Thymus (tissue), 11 donors: ENCODE results near the gene SYNJ2. TPM values are rescaled to one million over a fixed set of nuclear protein-coding genes. Genes with fewer than 3 reads are reported as not detected.

Experiments
- DNase-seq, 9 donors: peaks; one replicate each; pipeline ENCODE4 v3.0.0-alpha.2; 2013; ENCODE audit warnings: low spot score in 9 of 9, low read depth in 6 of 9, missing footprints in 1 of 9
- H3K27ac ChIP-seq, 2 donors: one replicate each; pipeline ENCODE4 v1.5.1; 2013; ENCODE audit warnings: control low read depth in 1 of 2, low read depth in 1 of 2, low read length in 1 of 2, mild to moderate bottlenecking in 1 of 2, moderate library complexity in 1 of 2
- H3K27me3 ChIP-seq, 2 donors: one replicate each; pipeline ENCODE4 v1.5.1; 2013; ENCODE audit warnings: low read length in 1 of 2; ENCODE audit not compliant: control insufficient read depth in 2 of 2, insufficient read depth in 1 of 2
- H3K36me3 ChIP-seq, 2 donors: one replicate each; pipeline ENCODE4 v1.5.1; 2013; ENCODE audit warnings: low read length in 1 of 2, mild to moderate bottlenecking in 1 of 2, moderate library complexity in 1 of 2; ENCODE audit not compliant: control insufficient read depth in 2 of 2, insufficient read depth in 2 of 2
- H3K4me1 ChIP-seq, 2 donors: one replicate each; pipeline ENCODE4 v1.5.1; 2013; ENCODE audit warnings: low read length in 2 of 2; ENCODE audit not compliant: control insufficient read depth in 2 of 2, insufficient read depth in 2 of 2
- H3K4me3 ChIP-seq, 2 donors: one replicate each; pipeline ENCODE4 v1.5.1; 2013; ENCODE audit warnings: low read length in 2 of 2, control low read depth in 1 of 2, mild to moderate bottlenecking in 1 of 2
- H3K9me3 ChIP-seq, 2 donors: one replicate each; pipeline ENCODE4 v1.5.1; 2013; ENCODE audit warnings: low read length in 1 of 2, mild to moderate bottlenecking in 1 of 2; ENCODE audit not compliant: control insufficient read depth in 2 of 2, insufficient read depth in 1 of 2
- WGBS: extraction: QIAGEN DNeasy Blood & Tissue Kit; methylation state at CpG from one replicate; pipeline ENCODE4 v1.1.7; 2013; 5-methylcytosine and 5-hydroxymethylcytosine counted together
- polyA plus RNA-seq: library from polyadenylated mRNA; stranded (reverse); fragments of 200-250 nt; gene quantifications from one replicate; pipeline ENCODE4 v1.2.3, GENCODE V29; 2013
- total RNA-seq: library from RNA; stranded (reverse); fragments of 120-200 nt; gene quantifications from one replicate; pipeline ENCODE4 v1.2.4, GENCODE V29; 2013
- donor health status: healthy.

The SYNJ2 gene
- total and polyA plus RNA-seq, 2 donors, result 5.7 to 8.2 TPM

DNA sequence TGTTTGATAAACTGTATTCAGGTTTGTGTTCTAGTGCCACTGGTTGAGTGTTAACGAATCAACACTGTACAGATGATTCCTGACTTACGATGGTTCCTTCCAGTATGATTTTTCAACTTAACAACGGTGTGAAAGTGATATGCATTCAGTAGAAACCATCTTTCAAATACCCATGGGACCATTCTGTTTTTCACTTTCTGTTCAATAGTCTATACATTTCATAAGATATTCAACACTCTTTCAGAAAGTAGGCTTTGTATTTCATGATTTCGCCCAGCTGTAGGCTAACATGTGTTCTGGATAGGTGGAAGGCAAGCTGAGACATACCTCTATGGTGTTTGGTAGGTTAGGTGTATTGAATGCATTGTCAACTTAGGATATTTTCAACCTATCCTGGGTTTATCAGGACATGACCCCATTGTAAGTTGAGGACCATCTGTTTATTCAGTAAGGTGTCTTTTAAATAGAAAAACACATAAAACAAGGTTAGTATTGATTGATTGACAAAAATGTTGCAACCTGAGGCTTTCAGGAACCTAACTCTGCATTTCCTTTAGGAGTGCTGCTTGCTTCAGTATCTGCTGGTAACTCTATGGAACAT is 32.3 kb downstream of the SYNJ2 start:
- H3K9me3 ChIP-seq, result peaks cover 0 to 3% of the 10 kb centered on the region in 2 donors
- H3K36me3 ChIP-seq, result peaks cover 3 to 9% of the 10 kb centered on the region in 2 donors
- DNase-seq, result no peak
- no peak overlapping the region for H3K27ac ChIP-seq
- WGBS, result 88% methylated on average over 4 of the region's 4 CpGs
- H3K27me3 ChIP-seq, result no peaks in the 10 kb centered on the region
- H3K4me3 ChIP-seq, result no peak overlapping the region
- H3K4me1 ChIP-seq, result peaks cover 14 to 54% of the 10 kb centered on the region in 2 donors

DNA sequence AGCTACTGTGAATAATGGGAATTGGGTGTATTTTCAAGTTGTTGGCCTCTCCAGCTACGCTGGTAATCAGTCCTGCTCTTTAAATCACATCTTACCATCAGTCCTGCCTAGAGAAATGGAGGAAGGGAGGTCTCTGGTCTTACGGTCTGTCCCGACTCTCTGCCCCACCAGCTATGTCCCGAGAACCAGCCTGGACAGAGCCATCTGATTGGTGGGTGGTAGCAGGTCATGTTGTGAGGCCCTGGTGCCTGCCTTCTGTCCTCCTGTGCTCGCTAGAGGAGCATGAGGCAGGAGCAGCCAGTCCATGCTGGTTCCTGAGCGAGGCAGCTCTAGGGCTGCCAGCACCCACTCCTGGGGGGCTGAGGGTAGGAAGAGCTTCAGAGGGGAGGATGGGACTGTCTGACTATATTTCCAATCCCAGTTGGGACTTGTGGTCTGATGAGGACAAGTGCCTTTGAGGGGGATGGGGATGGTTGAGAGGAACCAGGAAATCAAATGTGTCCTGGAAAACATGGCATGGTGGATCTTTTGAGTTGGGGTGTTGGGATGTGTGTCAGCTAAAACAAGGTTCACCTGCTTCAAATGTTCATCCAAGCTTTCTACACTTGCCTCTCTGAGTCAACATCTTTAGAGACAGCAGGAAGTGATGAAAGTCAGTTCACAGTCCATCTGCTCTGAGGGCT is 33.0 kb downstream of the SYNJ2 start:
- no peak overlapping the region for H3K4me3 ChIP-seq
- H3K27me3 ChIP-seq, result no peaks in the 10 kb centered on the region
- peak in 1 of 9 donors; percentile 37 for DNase-seq
- peak overlapping the region in 1 of 2 donors; percentile 15 for H3K27ac ChIP-seq
- no peaks in the 10 kb centered on the region for H3K9me3 ChIP-seq
- peaks cover 6 to 13% of the 10 kb centered on the region in 2 donors for H3K36me3 ChIP-seq
- peaks cover 10 to 53% of the 10 kb centered on the region in 2 donors for H3K4me1 ChIP-seq
- WGBS, result 98% methylated on average over 6 of the region's 6 CpGs

- Histone ChIP-seq H3K4me1 (peaks cover 6 to 48% of the 10 kb centered on the region in 2 donors), H3K4me3 (no peak overlapping the region), H3K36me3 (peaks cover 11 to 17% of the 10 kb centered on the region in 2 donors), H3K27ac (no peak overlapping the region), H3K9me3 (no peaks in the 10 kb centered on the region), H3K27me3 (no peaks in the 10 kb centered on the region)
- no peak for DNase-seq
- 98% methylated on average over 2 of the region's 2 CpGs for WGBS
Observed at GRCh38 chr6:158015188-158015506, 33.5 kb downstream of the SYNJ2 start.

GRCh38 chr6:158016571-158017383 is 35.1 kb downstream of the SYNJ2 start:
- WGBS, result 93% methylated on average over 20 of the region's 20 CpGs

GRCh38 chr6:158017621-158018040 is 36.0 kb downstream of the SYNJ2 start:
- Histone ChIP-seq H3K27ac (no peak overlapping the region), H3K4me1 (peaks cover 6 to 30% of the 10 kb centered on the region in 2 donors), H3K9me3 (no peaks in the 10 kb centered on the region), H3K27me3 (no peaks in the 10 kb centered on the region), H3K4me3 (no peak overlapping the region), H3K36me3 (peaks cover 17 to 18% of the 10 kb centered on the region in 2 donors)
- 94% methylated on average over 13 of the region's 13 CpGs for WGBS
- no peak for DNase-seq

More at GRCh38 chr6:158016571-158017383, 35.1 kb downstream of the SYNJ2 start:
- no peaks in the 10 kb centered on the region for H3K27me3 ChIP-seq
- H3K36me3 ChIP-seq, result peaks cover 17 to 18% of the 10 kb centered on the region in 2 donors
- DNase-seq, result no peak
- H3K4me1 ChIP-seq, result peaks cover 6 to 35% of the 10 kb centered on the region in 2 donors
- H3K9me3 ChIP-seq, result no peaks in the 10 kb centered on the region
- no peak overlapping the region for H3K27ac ChIP-seq
- no peak overlapping the region for H3K4me3 ChIP-seq

DNA sequence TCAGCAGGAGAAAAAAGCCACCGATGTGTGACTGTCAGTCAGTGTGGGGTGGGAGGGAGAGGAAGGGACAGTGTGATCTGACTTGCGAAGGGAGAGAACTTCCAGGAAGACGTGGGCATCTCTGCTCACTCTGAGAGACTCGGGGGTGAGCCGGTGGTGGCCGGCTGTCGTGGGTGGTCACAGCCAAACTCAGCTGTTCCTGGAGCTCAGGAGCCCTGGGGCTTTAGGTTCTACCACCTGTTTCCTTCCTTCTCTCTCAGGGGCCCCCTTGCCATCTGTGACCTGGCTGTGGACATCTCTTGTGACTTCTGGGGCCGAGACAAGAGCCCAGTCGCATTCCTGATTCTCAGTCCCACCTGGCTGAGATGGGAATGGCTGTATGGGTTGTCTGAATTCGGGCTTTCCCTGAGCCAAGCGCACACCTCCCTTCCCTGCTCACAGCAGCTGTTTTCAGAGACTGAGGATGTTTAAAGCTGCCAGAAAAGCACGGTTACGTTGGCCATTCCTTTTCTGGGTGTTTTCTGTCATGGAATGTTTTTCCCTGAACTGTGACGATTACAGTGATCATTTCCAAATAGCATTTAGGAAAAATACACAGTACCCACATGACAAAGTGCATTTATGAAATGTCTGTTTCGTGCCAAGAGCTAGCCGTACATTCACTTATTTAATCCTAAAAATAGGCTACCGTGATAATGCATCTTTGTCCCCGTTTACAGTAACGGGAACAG is 36.5 kb downstream of the SYNJ2 start:
- peaks cover 6 to 30% of the 10 kb centered on the region in 2 donors for H3K4me1 ChIP-seq

GRCh38 chr6:158018851-158019361 is 37.2 kb downstream of the SYNJ2 start:
- peak overlapping the region in 1 of 2 donors; percentile 22 for H3K27ac ChIP-seq
- DNase-seq, result no peak
- 93% methylated on average over 15 of the region's 15 CpGs for WGBS
- H3K9me3 ChIP-seq, result no peaks in the 10 kb centered on the region
- no peaks in the 10 kb centered on the region for H3K27me3 ChIP-seq
- H3K4me3 ChIP-seq, result no peak overlapping the region
- H3K4me1 ChIP-seq, result peaks cover 6 to 30% of the 10 kb centered on the region in 2 donors
- H3K36me3 ChIP-seq, result peaks cover 18 to 22% of the 10 kb centered on the region in 2 donors

More for the DNA sequence above, 36.5 kb downstream of the SYNJ2 start:
- peaks cover 18 to 20% of the 10 kb centered on the region in 2 donors for H3K36me3 ChIP-seq
- 71% methylated on average over 19 of the region's 19 CpGs for WGBS
- no peak for DNase-seq
- H3K27ac ChIP-seq, result peak overlapping the region in 1 of 2 donors; percentile 25
- no peak overlapping the region for H3K4me3 ChIP-seq
- H3K9me3 ChIP-seq, result no peaks in the 10 kb centered on the region
- H3K27me3 ChIP-seq, result no peaks in the 10 kb centered on the region

GRCh38 chr6:158019416-158019815 is 37.8 kb downstream of the SYNJ2 start:
- WGBS, result 97% methylated on average over 8 of the region's 8 CpGs
- DNase-seq, result no peak

More at GRCh38 chr6:158019416-158019815, 37.8 kb downstream of the SYNJ2 start:
- H3K27me3 ChIP-seq, result no peaks in the 10 kb centered on the region
- no peak overlapping the region for H3K4me3 ChIP-seq
- no peaks in the 10 kb centered on the region for H3K9me3 ChIP-seq
- H3K4me1 ChIP-seq, result peaks cover 6 to 28% of the 10 kb centered on the region in 2 donors
- peaks cover 18 to 22% of the 10 kb centered on the region in 2 donors for H3K36me3 ChIP-seq
- H3K27ac ChIP-seq, result no peak overlapping the region
